ENCODE results near the gene CDS1. TPM values are rescaled to one million over a fixed set of nuclear protein-coding genes. Genes with fewer than 3 reads are reported as not detected.

Gene CDS1
- total RNA-seq, 1 experiment from 2014 or later = 1.7 TPM

DNA sequence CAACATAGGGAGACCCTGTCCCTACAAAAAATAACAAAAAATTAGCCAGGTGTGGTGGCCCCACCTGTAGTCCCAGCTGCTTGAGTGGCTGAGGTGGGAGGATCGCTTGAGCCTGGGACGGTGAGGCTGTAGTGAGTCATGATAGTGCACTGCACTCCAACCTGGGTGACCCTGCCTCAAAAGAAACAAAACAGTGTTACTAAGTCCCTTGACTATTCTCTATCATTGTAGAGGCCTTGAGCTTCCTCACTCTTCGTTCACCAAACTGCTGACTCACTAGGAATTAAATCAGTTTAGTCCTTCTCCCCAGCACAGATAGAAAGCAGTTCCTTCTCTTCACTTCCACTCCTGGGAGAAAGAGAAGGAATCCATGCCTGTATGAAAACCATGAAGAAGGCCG lies 14.5 kb downstream of the CDS1 start:
- H3K27ac ChIP-seq (ENCODE audit: low read depth, low read length, poor library complexity, severe bottlenecking) = no peak overlapping the region
- TF ChIP-seq, protein P1, sequence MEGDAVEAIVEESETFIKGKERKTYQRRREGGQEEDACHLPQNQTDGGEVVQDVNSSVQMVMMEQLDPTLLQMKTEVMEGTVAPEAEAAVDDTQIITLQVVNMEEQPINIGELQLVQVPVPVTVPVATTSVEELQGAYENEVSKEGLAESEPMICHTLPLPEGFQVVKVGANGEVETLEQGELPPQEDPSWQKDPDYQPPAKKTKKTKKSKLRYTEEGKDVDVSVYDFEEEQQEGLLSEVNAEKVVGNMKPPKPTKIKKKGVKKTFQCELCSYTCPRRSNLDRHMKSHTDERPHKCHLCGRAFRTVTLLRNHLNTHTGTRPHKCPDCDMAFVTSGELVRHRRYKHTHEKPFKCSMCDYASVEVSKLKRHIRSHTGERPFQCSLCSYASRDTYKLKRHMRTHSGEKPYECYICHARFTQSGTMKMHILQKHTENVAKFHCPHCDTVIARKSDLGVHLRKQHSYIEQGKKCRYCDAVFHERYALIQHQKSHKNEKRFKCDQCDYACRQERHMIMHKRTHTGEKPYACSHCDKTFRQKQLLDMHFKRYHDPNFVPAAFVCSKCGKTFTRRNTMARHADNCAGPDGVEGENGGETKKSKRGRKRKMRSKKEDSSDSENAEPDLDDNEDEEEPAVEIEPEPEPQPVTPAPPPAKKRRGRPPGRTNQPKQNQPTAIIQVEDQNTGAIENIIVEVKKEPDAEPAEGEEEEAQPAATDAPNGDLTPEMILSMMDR (conservative IDR thresholded peaks at IDR 0.05; ENCODE audit: low read depth, low read length) = no peak
- TF ChIP-seq EZH2 (IDR thresholded peaks at IDR 0.05; ENCODE audit: borderline replicate concordance, low read depth, low read length, poor library complexity, severe bottlenecking) = no peak
- POLR2A ChIA-PET (ENCODE audit: low non-redundant PET) = no interaction called here

GRCh38 chr4:84606645-84607044 lies 23.7 kb downstream of the CDS1 start:
- ChIA-PET CTCF (no interaction called here), POLR2A (ENCODE audit: low non-redundant PET) (no interaction called here)
- TF ChIP-seq, protein P1 (conservative IDR thresholded peaks at IDR 0.05; ENCODE audit: low read depth, low read length) = no peak
- no peak for TF ChIP-seq EZH2 (IDR thresholded peaks at IDR 0.05; ENCODE audit: borderline replicate concordance, low read depth, low read length, poor library complexity, severe bottlenecking)
- H3K9me3 ChIP-seq (ENCODE audit: low read depth, low read length, poor library complexity, severe bottlenecking) = no peaks in the 10 kb centered on the region
- H3K4me3 ChIP-seq (ENCODE audit: low read depth, low read length, poor library complexity, severe bottlenecking) = no peak overlapping the region
- BruUV-seq (replicated peaks) = no TSS peak
- no peaks in the 10 kb centered on the region for H3K36me3 ChIP-seq (ENCODE audit: insufficient read depth, low read length, poor library complexity, severe bottlenecking)
- intact Hi-C loops (cut with micrococcal nuclease; ENCODE audit: unreplicated experiment) = no loop called here
- no peak overlapping the region for H3K27ac ChIP-seq (ENCODE audit: low read depth, low read length, poor library complexity, severe bottlenecking)
- no peaks in the 10 kb centered on the region for H3K4me1 ChIP-seq (ENCODE audit: insufficient read depth, low read length, poor library complexity, severe bottlenecking)
- no peaks in the 10 kb centered on the region for H3K27me3 ChIP-seq (replicated peaks; ENCODE audit: insufficient read depth, low read depth, low read length, poor library complexity)
- no peak for DNase-seq (ENCODE audit: low spot score)

More for the DNA sequence above, 14.5 kb downstream of the CDS1 start:
- no peak for DNase-seq (ENCODE audit: low spot score)
- Histone ChIP-seq H3K9me3 (ENCODE audit: low read depth, low read length, poor library complexity, severe bottlenecking) (no peaks in the 10 kb centered on the region), H3K36me3 (ENCODE audit: insufficient read depth, low read length, poor library complexity, severe bottlenecking) (no peaks in the 10 kb centered on the region), H3K27me3 (replicated peaks; ENCODE audit: insufficient read depth, low read depth, low read length, poor library complexity) (no peaks in the 10 kb centered on the region), H3K4me3 (ENCODE audit: low read depth, low read length, poor library complexity, severe bottlenecking) (no peak overlapping the region), H3K4me1 (ENCODE audit: insufficient read depth, low read length, poor library complexity, severe bottlenecking) (no peaks in the 10 kb centered on the region)
- CTCF ChIA-PET = interaction anchor here (0.7 kb wide), 1 partner anchor 19 kb away, joined by 7 read pairs; no protein-coding TSS in a partner anchor
- no TSS peak for BruUV-seq (replicated peaks)
- intact Hi-C loops (cut with micrococcal nuclease; ENCODE audit: unreplicated experiment) = no loop called here

DNA sequence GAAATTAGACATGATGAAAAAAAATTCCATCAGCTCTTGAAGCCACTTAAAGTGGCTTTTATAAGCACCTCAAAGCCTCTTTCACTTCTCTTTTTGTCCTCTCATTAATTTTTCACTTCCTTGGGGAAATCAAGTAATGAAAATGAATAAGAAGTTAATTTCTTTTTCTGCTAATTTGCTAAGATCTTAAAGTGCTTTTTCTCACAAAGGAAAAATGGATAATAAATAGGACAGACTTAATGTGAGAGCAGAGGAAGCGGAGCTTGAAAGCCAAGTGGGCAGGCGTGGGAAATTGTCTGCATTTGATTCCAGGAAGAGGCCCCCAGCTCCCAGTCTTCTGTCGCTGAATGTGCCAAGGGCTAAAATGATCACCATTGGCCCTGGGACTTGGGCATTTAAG lies 28.6 kb downstream of the CDS1 start:
- ChIA-PET POLR2A (ENCODE audit: low non-redundant PET) (no interaction called here), CTCF (no interaction called here)
- H3K36me3 ChIP-seq (ENCODE audit: insufficient read depth, low read length, poor library complexity, severe bottlenecking) = no peaks in the 10 kb centered on the region
- no peaks in the 10 kb centered on the region for H3K4me1 ChIP-seq (ENCODE audit: insufficient read depth, low read length, poor library complexity, severe bottlenecking)
- H3K9me3 ChIP-seq (ENCODE audit: low read depth, low read length, poor library complexity, severe bottlenecking) = no peaks in the 10 kb centered on the region
- BruUV-seq (replicated peaks) = no TSS peak
- H3K4me3 ChIP-seq (ENCODE audit: low read depth, low read length, poor library complexity, severe bottlenecking) = no peak overlapping the region
- no peak for TF ChIP-seq EZH2 (IDR thresholded peaks at IDR 0.05; ENCODE audit: borderline replicate concordance, low read depth, low read length, poor library complexity, severe bottlenecking)
- TF ChIP-seq, protein P1 (conservative IDR thresholded peaks at IDR 0.05; ENCODE audit: low read depth, low read length) = no peak
- DNase-seq (ENCODE audit: low spot score) = no peak
- no peak overlapping the region for H3K27ac ChIP-seq (ENCODE audit: low read depth, low read length, poor library complexity, severe bottlenecking)
- intact Hi-C loops (cut with micrococcal nuclease; ENCODE audit: unreplicated experiment) = no loop called here
- no peaks in the 10 kb centered on the region for H3K27me3 ChIP-seq (replicated peaks; ENCODE audit: insufficient read depth, low read depth, low read length, poor library complexity)
